Uterus (tissue), 2 donors: ENCODE measurements around the gene RNF217.

ENCODE experiments used
- POLR2A ChIP-seq, 2 donors: fragments of 450-650 bp; IDR thresholded peaks; one replicate each; pipeline ENCODE4 v1.6.1; 2016; ENCODE audit warnings: antibody characterized with exemption in 2 of 2, mild to moderate bottlenecking in 1 of 2, moderate library complexity in 1 of 2
- TF ChIP-seq, protein P1 (sequence below), 4 experiments: fragments of 200-600 bp in 2 of 4; fragments of 450-650 bp in 2 of 4; sonication (generic) in 2 of 4; IDR thresholded peaks; one replicate each; pipeline ENCODE4 v1.5.1; 2016 to 2019; ENCODE audit warnings: antibody characterized with exemption in 4 of 4, mild to moderate bottlenecking in 2 of 4, moderate library complexity in 1 of 4

DNA sequence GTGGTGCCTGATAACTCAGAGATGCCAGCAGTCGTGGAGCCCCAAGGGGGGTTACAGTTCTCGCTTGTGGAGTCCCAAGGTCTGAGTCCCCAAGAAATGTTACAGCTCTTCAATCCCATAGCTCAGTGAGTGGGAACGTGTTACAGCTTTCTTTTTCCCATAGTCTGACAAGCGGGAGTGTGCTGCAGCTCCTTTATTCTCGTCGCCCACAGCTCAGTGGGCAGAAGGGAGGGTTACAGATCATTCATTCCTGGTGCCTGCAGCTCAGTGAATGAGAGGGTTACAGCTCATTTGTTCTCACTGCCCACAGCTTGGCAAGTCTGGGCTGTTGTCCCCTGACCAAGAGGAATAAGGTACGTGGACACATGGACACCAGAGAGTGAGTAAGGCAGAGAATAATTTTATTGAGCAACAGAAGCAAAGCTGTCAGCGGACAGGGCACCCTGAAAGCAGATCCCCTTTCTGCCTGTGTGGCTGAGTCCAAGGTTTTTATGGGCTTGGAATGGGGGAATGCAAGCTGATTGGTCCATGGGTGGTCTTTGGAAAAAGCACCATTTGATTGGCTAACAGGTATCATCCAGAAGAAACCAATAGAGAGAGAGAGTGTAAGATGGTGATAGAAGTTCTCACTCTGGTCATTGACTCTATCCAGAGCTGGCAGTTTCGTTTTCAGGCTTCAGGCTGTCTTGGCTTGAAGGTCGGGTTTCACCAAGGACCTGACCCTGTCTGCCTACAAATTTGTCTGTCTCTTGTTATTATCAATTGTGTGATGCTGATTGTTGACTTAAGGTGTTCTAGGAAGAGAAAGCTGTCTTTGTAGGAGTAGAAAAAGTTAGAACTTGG lies 16.4 kb downstream of the RNF217 start:
- TF ChIP-seq, protein P1, sequence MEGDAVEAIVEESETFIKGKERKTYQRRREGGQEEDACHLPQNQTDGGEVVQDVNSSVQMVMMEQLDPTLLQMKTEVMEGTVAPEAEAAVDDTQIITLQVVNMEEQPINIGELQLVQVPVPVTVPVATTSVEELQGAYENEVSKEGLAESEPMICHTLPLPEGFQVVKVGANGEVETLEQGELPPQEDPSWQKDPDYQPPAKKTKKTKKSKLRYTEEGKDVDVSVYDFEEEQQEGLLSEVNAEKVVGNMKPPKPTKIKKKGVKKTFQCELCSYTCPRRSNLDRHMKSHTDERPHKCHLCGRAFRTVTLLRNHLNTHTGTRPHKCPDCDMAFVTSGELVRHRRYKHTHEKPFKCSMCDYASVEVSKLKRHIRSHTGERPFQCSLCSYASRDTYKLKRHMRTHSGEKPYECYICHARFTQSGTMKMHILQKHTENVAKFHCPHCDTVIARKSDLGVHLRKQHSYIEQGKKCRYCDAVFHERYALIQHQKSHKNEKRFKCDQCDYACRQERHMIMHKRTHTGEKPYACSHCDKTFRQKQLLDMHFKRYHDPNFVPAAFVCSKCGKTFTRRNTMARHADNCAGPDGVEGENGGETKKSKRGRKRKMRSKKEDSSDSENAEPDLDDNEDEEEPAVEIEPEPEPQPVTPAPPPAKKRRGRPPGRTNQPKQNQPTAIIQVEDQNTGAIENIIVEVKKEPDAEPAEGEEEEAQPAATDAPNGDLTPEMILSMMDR (IDR thresholded peaks at IDR 0.05): no peak
- TF ChIP-seq POLR2A (IDR thresholded peaks at IDR 0.05): no peak
